Astrocyte of the cerebellum (primary cell): ENCODE measurements around the gene PTH2.

ENCODE experiments used
- DNase-seq: peaks from one replicate; pipeline ENCODE4 v3.0.0-alpha.2; 2011; ENCODE audit warnings: low read depth
- H3K4me3 ChIP-seq: 2 replicates; pipeline ENCODE4 v1.5.1; 2011; ENCODE audit warnings: mild to moderate bottlenecking, low read depth, low read length, moderate library complexity
- CTCF ChIP-seq: IDR thresholded peaks from 2 replicates; pipeline ENCODE4 v1.5.1; 2012; ENCODE audit warnings: low read length, low read depth, moderate library complexity, mild to moderate bottlenecking; ENCODE audit errors: missing control alignments
- in situ Hi-C: cut with HindIII; loops from 2 replicates; pipeline ENCODE4 v1.10.0; 2017; ENCODE audit warnings: low sequenced_read_pairs

The PTH2 gene

GRCh38 chr19:49425922-49426592, 2.8 kb upstream of the PTH2 start:
- no peak overlapping the region for H3K4me3 ChIP-seq
- no peak for TF ChIP-seq CTCF
- no peak for DNase-seq
- in situ Hi-C loops: loop anchor here (5.0 kb wide), 1 partner anchor 44 kb away; no protein-coding TSS in a partner anchor

- no peak for TF ChIP-seq CTCF
- in situ Hi-C loops: loop anchor here (5.0 kb wide), 1 partner anchor 43 kb away; no protein-coding TSS in a partner anchor
- no peak for DNase-seq
- no peak within 1 kb of the TSS for H3K4me3 ChIP-seq
These were observed 1.9 kb upstream of the PTH2 start, which contains the start of gene GFY for GRCh38 chr19:49425178-49425577. Gene GFY, plus strand, starts transcription at chr19:49425388. Its CDS starts 1,043 bp downstream, at chr19:49426431.

GRCh38 chr19:49423985-49424303, 703 bp upstream of the PTH2 start:
- no peak overlapping the region for H3K4me3 ChIP-seq
- TF ChIP-seq CTCF: no peak
- in situ Hi-C loops: no loop called here
- DNase-seq: no peak

- no peak for DNase-seq
- no peak overlapping the region for H3K4me3 ChIP-seq
- in situ Hi-C loops: no loop called here
- TF ChIP-seq CTCF: no peak
These were observed 702 bp downstream of the PTH2 start for GRCh38 chr19:49422407-49423070.

GRCh38 chr19:49421878-49422202, 1.4 kb downstream of the PTH2 start:
- in situ Hi-C loops: no loop called here
- DNase-seq: no peak
- no peak overlapping the region for H3K4me3 ChIP-seq
- TF ChIP-seq CTCF: no peak

GRCh38 chr19:49421039-49421877, 2.0 kb downstream of the PTH2 start:
- H3K4me3 ChIP-seq: no peak overlapping the region
- no peak for TF ChIP-seq CTCF
- in situ Hi-C loops: no loop called here
- no peak for DNase-seq
